Measurements from ENCODE around the gene PCNT. TPM values are rescaled to one million over a fixed set of nuclear protein-coding genes. Genes with fewer than 3 reads are reported as not detected.
A peak's percentile ranks its signal among the peaks of the same experiment; 100 is the strongest.
"Not testable (repeated sequence)": the region's sequence is repeated elsewhere in the genome, so short reads cannot be mapped to it uniquely, and the experiment has no call there.

PCNT gene
- total RNA-seq, 3 donors from 2014 or later, result 29.4 to 33.1 (median 31.0) TPM

GRCh38 chr21:46442938-46443337, 119.0 kb downstream of the PCNT start:
- Mint-ChIP-seq H3K27me3 (ENCODE audit: low read depth) (no peaks in the 10 kb centered on the region), H3K9me3 (no peaks in the 10 kb centered on the region), H3K36me3 (ENCODE audit: insufficient read depth) (peaks cover 33% of the 10 kb centered on the region), H3K4me1 (ENCODE audit: low read depth) (no peaks in the 10 kb centered on the region), H3K4me3 (no peak overlapping the region)
- ATAC-seq (no peak), DNase-seq (no peak)

DNA sequence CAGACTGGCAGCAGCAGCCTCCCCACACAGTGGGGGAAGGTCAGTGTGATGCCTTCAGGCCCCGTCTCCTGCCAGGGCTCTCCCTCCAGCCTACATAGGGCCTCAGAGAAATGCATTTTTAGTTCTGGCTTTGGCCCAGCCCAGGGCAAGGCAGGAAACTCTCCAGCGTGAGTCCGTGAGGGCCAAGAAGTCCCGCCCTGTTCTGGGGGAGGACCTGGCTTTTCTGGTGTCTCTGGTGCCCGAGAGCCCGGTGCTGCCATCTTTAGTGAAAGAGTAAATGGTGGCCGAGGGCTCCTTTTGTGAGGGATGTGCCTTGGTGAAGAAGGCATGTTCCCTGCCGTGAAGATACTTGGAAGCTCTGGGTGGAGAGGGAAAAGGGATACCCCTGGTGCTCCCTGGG, 120.0 kb downstream of the PCNT start:
- ATAC-seq (no peak), DNase-seq (no peak)
- no peak overlapping the region for H3K4me3 Mint-ChIP-seq
- H3K27me3 Mint-ChIP-seq (ENCODE audit: low read depth), result no peaks in the 10 kb centered on the region
- H3K4me1 Mint-ChIP-seq (ENCODE audit: low read depth), result no peaks in the 10 kb centered on the region
- H3K9me3 Mint-ChIP-seq, result peaks cover 6% of the 10 kb centered on the region
- peaks cover 37% of the 10 kb centered on the region for H3K36me3 Mint-ChIP-seq (ENCODE audit: insufficient read depth)

- Mint-ChIP-seq H3K9me3 (peaks cover 6% of the 10 kb centered on the region), H3K27me3 (ENCODE audit: low read depth) (no peaks in the 10 kb centered on the region), H3K4me3 (no peak overlapping the region), H3K36me3 (ENCODE audit: insufficient read depth) (peaks cover 25% of the 10 kb centered on the region), H3K4me1 (ENCODE audit: low read depth) (no peaks in the 10 kb centered on the region)
- no peak for DNase-seq
- no peak for ATAC-seq
These were observed 124.2 kb downstream of the PCNT start for GRCh38 chr21:46448108-46448507.

- not testable (repeated sequence) for H3K4me1 Mint-ChIP-seq (ENCODE audit: low read depth); ATAC-seq; H3K27me3 Mint-ChIP-seq (ENCODE audit: low read depth); H3K4me3 Mint-ChIP-seq; DNase-seq; H3K9me3 Mint-ChIP-seq
- peaks cover 25% of the 10 kb centered on the region for H3K36me3 Mint-ChIP-seq (ENCODE audit: insufficient read depth)
These were observed 124.9 kb downstream of the PCNT start for GRCh38 chr21:46448855-46449254.

DNA sequence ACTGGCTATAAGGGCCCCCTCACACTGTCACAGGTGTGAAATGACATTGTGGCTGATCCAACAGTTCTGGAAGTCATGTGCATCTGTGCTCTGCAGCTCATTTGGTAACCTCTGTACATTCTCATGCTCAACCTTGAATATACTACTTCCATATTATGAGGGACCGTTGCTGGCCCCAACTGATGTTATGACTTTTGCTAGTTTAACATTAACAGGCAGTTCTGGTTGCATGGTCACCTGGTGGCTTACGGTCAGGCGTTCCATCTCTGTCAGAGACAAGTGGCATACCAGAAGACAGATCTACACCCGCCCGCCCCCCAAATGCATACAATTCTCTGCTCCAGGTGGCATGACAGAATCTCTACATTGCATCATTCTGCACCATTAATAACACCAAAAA, 128.8 kb downstream of the PCNT start:
- H3K9me3 Mint-ChIP-seq, result peaks cover 6% of the 10 kb centered on the region
- DNase-seq (no peak), ATAC-seq (no peak)
- no peaks in the 10 kb centered on the region for H3K27me3 Mint-ChIP-seq (ENCODE audit: low read depth)
- peaks cover 15% of the 10 kb centered on the region for H3K36me3 Mint-ChIP-seq (ENCODE audit: insufficient read depth)
- no peak overlapping the region for H3K4me3 Mint-ChIP-seq
- H3K4me1 Mint-ChIP-seq (ENCODE audit: low read depth), result peaks cover 23% of the 10 kb centered on the region

DNA sequence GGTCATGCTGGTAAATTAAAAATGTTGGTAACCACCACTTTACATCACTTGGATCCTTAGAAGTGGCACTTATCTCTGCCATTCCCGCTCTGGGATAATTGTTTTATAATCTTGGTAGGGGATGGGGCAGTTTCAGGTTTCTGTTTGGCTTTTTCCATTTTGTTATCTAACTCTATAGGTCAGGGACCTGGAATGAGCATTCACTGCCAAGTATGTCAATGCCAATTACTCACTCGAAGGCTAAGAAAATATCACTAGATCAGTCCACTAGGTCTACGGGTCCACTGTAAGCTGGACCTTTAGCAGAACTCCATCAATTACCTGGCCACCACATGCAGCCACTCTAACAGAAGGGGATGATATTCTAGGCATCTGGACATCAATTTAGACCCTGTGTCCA, 130.2 kb downstream of the PCNT start:
- H3K27me3 Mint-ChIP-seq (ENCODE audit: low read depth), result no peaks in the 10 kb centered on the region

DNA sequence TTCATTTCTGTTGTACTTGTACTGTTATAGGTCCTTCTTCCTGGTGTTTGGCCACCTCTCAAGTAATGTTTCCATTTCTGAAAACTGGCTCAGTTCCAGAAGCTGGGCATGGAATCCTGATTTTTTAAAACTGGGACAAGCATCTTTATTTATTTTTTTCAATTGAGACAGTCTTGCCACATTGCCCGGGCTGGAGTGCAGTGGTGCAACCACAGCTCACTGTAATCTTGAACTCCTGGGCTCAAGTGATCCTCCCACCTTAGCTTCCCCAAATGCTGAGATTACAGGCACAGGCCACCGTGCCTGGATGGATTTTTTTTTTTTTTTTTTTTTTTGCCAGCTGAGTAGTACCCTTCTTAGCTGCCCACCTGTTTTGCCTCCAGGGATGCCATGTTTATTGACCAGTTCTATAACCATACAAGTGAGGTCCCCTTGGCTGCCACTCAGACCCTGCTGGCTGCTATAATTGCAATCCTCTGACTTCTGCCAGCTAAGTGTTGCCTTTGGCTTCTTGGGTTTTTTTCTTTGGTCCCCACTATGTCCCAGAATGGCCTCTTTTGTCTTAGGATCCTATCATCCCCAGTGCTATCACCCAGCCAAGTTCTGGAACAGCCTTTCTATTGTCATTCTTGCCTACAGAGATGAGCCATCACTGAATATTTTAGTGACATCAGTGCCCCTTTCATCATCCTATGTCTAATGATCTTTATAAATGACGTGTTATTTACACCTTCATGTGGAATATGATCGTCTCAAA, 130.9 kb downstream of the PCNT start:
- DNase-seq (no peak), ATAC-seq (no peak)
- Mint-ChIP-seq H3K36me3 (ENCODE audit: insufficient read depth) (peaks cover 10% of the 10 kb centered on the region), H3K9me3 (no peaks in the 10 kb centered on the region), H3K4me1 (ENCODE audit: low read depth) (peaks cover 24% of the 10 kb centered on the region), H3K4me3 (no peak overlapping the region), H3K27me3 (ENCODE audit: low read depth) (no peaks in the 10 kb centered on the region)

More for the DNA sequence above, 130.2 kb downstream of the PCNT start:
- ATAC-seq (no peak), DNase-seq (no peak)
- no peaks in the 10 kb centered on the region for H3K9me3 Mint-ChIP-seq
- no peak overlapping the region for H3K4me3 Mint-ChIP-seq
- H3K4me1 Mint-ChIP-seq (ENCODE audit: low read depth), result peaks cover 24% of the 10 kb centered on the region
- H3K36me3 Mint-ChIP-seq (ENCODE audit: insufficient read depth), result peaks cover 10% of the 10 kb centered on the region

DNA sequence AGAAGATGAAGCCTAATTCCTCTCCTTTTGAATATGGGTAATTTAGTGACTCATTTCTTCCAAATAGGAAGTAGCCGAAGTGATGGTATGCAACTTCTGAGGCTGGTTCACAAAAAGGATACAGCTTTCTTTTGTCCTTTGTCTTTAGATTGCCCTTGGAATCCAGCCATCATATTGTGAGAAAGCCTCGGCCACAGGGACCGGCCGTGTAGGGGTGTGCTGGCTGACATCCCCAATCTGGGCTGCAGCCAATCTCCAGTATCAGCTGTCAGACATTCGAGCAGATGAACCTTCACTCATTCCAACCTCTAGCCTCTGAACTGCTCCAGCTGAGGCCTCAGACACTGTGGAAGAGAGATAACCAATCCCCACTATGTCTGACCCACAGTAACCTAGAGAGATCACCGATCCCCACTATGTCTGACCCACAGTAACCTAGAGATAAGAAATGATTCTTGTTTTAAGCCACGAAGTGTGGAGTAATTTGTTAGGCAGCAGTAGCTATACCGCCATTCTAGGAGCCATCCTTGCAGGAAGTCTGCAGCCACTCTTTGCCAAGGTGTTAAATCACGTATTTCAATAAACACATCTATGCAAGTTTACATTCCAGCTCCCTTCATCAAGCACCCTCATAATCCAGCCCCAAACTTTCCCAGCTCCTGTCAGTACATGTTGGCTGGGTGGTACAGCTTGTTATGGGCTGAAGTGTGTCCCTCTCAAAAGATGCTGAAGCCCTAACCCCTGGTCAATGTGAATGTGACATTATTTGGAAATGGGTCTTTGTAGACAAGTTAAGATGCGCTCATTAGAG, 131.8 kb downstream of the PCNT start:
- ATAC-seq (no peak), DNase-seq (no peak)
- Mint-ChIP-seq H3K4me3 (no peak overlapping the region), H3K4me1 (ENCODE audit: low read depth) (peaks cover 33% of the 10 kb centered on the region), H3K9me3 (no peaks in the 10 kb centered on the region), H3K27me3 (ENCODE audit: low read depth) (no peaks in the 10 kb centered on the region), H3K36me3 (ENCODE audit: insufficient read depth) (peaks cover 6% of the 10 kb centered on the region)

DNA sequence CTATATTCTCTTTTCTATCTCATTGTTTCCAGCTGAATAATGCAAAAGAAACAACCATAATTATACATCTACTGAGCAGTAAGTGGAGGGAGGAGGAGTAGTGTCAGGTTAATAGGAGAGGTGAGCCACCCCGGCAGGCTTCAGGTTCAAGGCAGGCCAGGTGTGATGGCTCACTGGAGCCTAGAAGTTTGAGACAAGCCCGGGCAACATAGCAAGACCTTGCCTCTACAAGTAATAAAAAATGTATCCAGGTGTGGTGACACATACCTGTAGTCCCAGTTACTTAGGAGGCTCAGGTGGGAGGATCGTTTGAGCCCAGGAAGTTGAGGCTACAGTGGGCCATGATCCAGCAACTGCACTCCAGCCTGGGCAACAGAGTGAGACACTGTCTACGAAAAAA, 132.8 kb downstream of the PCNT start:
- DNase-seq (no peak), ATAC-seq (no peak)
- H3K27me3 Mint-ChIP-seq (ENCODE audit: low read depth), result no peaks in the 10 kb centered on the region
- H3K4me3 Mint-ChIP-seq, result peak overlapping the region; percentile 88
- H3K36me3 Mint-ChIP-seq (ENCODE audit: insufficient read depth), result peaks cover 6% of the 10 kb centered on the region
- peaks cover 38% of the 10 kb centered on the region for H3K4me1 Mint-ChIP-seq (ENCODE audit: low read depth)
- no peaks in the 10 kb centered on the region for H3K9me3 Mint-ChIP-seq

DNA sequence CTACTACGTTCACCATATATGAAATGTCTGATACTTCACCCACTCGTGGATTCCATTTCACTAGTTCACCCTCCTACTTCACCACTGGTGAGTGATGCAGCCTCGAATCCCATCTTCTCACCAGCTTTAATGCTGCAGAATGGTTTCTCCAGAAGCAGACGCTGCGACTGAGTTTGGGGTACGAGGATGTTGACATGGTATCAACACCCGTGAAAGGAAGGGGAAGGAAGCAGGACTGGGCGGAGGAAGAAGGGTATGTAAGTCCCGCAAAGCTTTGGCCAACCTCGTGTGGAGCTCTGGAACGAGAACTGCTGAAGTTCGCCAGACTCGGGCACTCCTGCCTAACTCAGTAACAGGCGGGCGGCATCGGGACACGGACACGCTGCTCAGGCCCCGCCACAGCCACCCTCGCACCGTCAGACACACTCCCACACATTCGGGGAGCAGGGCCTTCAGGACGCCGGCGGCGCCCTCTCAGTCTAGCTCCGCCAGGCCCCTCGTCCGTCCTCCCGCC, 133.9 kb downstream of the PCNT start:
- Mint-ChIP-seq H3K27me3 (ENCODE audit: low read depth) (no peaks in the 10 kb centered on the region), H3K4me3 (peak overlapping the region; percentile 88), H3K36me3 (ENCODE audit: insufficient read depth) (peaks cover 4% of the 10 kb centered on the region), H3K9me3 (no peaks in the 10 kb centered on the region), H3K4me1 (ENCODE audit: low read depth) (peaks cover 43% of the 10 kb centered on the region)
- DNase-seq (peak; percentile 10), ATAC-seq (peak; percentile 14 to 28)

DNA sequence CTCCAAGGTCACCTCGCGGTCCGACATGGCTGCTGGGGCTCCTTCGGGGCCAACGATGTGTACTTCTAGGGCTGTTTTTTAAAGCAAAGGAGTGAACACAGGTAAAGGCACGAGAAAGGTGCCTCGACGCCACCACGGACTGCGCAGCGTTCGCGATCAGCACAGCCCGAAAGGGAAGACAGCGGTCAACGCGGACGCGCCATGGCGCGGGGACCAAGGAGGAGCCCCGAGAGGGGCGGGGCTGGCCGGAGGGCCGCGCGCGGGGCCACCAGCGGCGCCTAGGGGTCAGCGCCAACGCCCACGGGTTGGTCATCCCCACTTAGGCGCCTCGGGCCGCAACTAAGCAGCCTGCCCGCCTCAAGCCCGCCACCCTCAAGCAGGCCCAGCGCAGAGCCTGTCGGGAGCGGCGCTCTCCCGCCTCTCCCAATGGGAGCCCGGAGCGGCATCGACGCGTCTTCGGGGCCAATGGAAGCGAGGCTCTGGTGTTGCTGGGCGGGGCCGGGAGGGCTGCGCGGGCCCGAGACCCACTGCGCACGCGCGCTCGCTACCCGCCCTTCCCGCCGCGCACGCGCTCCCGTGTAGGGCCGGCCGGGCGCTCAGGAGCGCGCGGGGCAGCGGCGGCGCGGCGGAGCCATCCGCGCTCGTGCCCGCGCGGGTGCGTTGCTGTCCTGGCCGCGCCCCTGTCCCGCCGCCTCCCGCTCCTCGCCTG, 134.5 kb downstream of the PCNT start, which contains the start of gene DIP2A:
Gene DIP2A, plus strand, starts transcription at position 577 of the 709 bp plus-strand sequence. CDS start 241 bp downstream, outside the sequence.
- DNase-seq (peak; percentile 90), ATAC-seq (peak; percentile 98)
- Mint-ChIP-seq H3K36me3 (ENCODE audit: insufficient read depth) (peaks cover 4% of the 10 kb centered on the region), H3K9me3 (no peaks in the 10 kb centered on the region), H3K4me3 (peak within 1 kb of the TSS; percentile 88), H3K4me1 (ENCODE audit: low read depth) (peaks cover 43% of the 10 kb centered on the region), H3K27me3 (ENCODE audit: low read depth) (no peaks in the 10 kb centered on the region)

DNA sequence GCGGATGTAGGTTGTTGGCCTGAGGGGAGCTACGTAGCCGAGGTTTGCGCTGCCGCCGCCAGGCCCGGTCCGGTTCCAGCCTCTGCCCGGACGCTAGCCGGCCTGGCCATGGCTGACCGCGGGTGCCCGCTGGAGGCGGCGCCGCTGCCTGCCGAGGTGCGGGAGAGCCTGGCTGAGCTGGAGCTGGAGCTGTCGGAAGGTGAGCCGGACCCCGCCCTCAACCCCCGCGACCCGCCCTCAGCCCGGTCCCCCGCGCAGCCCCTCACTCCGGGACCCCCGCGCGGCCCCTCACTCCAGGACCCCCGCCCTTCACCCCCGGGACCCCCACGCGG, 135.0 kb downstream of the PCNT start:
- H3K4me3 Mint-ChIP-seq, result peak overlapping the region; percentile 80
- H3K9me3 Mint-ChIP-seq, result no peaks in the 10 kb centered on the region
- no peaks in the 10 kb centered on the region for H3K27me3 Mint-ChIP-seq (ENCODE audit: low read depth)
- no peak for DNase-seq
- H3K36me3 Mint-ChIP-seq (ENCODE audit: insufficient read depth), result peaks cover 4% of the 10 kb centered on the region
- H3K4me1 Mint-ChIP-seq (ENCODE audit: low read depth), result peaks cover 43% of the 10 kb centered on the region
- ATAC-seq, result no peak

DNA sequence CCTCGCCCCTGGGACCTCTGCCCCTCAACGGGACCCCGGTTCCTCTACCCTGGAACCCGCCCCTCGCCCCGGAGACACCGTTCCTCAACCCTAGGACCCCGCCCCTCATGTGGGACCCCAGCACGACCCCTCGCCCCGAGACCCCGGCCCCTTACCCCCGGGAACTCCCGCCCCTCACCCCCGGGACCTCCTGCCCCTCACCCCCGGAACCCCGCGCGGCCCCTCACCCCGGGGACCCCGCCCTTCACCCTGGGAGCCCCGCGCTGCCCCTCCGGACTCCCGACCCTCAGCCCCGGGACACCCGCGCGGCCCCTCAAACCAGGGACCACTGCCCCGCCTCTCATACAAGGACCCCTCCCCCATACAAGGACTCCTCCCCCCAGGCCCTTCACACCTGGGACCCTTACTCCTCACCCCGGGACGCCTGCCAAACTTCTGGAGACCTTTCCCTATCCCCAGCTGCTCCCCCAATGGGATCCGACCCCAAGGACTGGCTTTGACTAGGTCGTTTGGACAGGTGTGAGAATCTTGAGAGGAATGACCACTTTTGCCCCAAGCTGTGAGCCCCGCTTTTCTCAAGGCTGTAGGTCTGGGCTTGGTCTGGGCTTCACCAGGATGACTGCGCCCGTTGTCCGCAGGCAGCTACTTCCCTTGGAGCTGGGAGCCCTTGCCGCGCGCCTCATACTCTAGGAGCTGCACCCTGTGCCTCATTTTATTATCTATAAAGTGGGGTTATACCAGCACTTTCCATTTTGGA, 135.6 kb downstream of the PCNT start:
- Mint-ChIP-seq H3K4me1 (ENCODE audit: low read depth) (peaks cover 45% of the 10 kb centered on the region), H3K36me3 (ENCODE audit: insufficient read depth) (peaks cover 7% of the 10 kb centered on the region), H3K4me3 (peak overlapping the region; percentile 88), H3K9me3 (no peaks in the 10 kb centered on the region), H3K27me3 (ENCODE audit: low read depth) (no peaks in the 10 kb centered on the region)
- DNase-seq (no peak), ATAC-seq (no peak)

- Mint-ChIP-seq H3K4me1 (ENCODE audit: low read depth) (peaks cover 31% of the 10 kb centered on the region), H3K9me3 (no peaks in the 10 kb centered on the region), H3K27me3 (ENCODE audit: low read depth) (no peaks in the 10 kb centered on the region), H3K36me3 (ENCODE audit: insufficient read depth) (peaks cover 6% of the 10 kb centered on the region), H3K4me3 (no peak overlapping the region)
- no peak for ATAC-seq
- no peak for DNase-seq
These were observed 138.0 kb downstream of the PCNT start for GRCh38 chr21:46461909-46462308.

Data from activated T-cell treated with anti-CD3 and anti-CD28 coated beads, Interleukin-2, amount 50 U/mL, for 4 hours (primary cell).